GM18951 (cell line): ENCODE results near the gene FGF12.

Source experiments
- POLR2A ChIP-seq: IDR thresholded peaks from 4 replicates; pipeline ENCODE4 v1.6.1; 2011; ENCODE audit warnings: mild to moderate bottlenecking; ENCODE audit not compliant: insufficient read length, insufficient read depth; ENCODE audit errors: extremely low read depth
- in situ Hi-C: fragments of 300-500 bp; cut with MboI; formaldehyde crosslinking; loops from one replicate; pipeline ENCODE4 v1.12.0; 2022; ENCODE audit warnings: low sequenced_read_pairs, mixed read lengths, inconsistent platforms; ENCODE audit not compliant: unreplicated experiment

The FGF12 gene

GRCh38 chr3:192651836-192652512 lies 75.4 kb downstream of the FGF12 start:
- TF ChIP-seq POLR2A: no peak
- in situ Hi-C loops: no loop called here

GRCh38 chr3:192645437-192645836 lies 81.9 kb downstream of the FGF12 start:
- no peak for TF ChIP-seq POLR2A
- in situ Hi-C loops: no loop called here

- TF ChIP-seq POLR2A: no peak
- in situ Hi-C loops: no loop called here
These were observed 84.7 kb downstream of the FGF12 start for GRCh38 chr3:192642651-192643050.

- in situ Hi-C loops: no loop called here
- TF ChIP-seq POLR2A: no peak
These were observed 85.4 kb downstream of the FGF12 start for GRCh38 chr3:192641919-192642318.

- in situ Hi-C loops: no loop called here
- no peak for TF ChIP-seq POLR2A
These were observed 87.4 kb downstream of the FGF12 start for GRCh38 chr3:192639987-192640386.

GRCh38 chr3:192637803-192638202 lies 89.5 kb downstream of the FGF12 start:
- in situ Hi-C loops: no loop called here
- no peak for TF ChIP-seq POLR2A

- in situ Hi-C loops: no loop called here
- no peak for TF ChIP-seq POLR2A
These were observed 90.6 kb downstream of the FGF12 start for GRCh38 chr3:192636517-192637444.

GRCh38 chr3:192629429-192629828 lies 97.9 kb downstream of the FGF12 start:
- in situ Hi-C loops: no loop called here
- no peak for TF ChIP-seq POLR2A

GRCh38 chr3:192621909-192622308 lies 105.4 kb downstream of the FGF12 start:
- no peak for TF ChIP-seq POLR2A
- in situ Hi-C loops: no loop called here

- in situ Hi-C loops: no loop called here
- no peak for TF ChIP-seq POLR2A
These were observed 107.1 kb downstream of the FGF12 start for GRCh38 chr3:192620275-192620674.

GRCh38 chr3:192611411-192611810 lies 115.9 kb downstream of the FGF12 start:
- in situ Hi-C loops: no loop called here
- TF ChIP-seq POLR2A: no peak

GRCh38 chr3:192608726-192609600 lies 118.4 kb downstream of the FGF12 start:
- TF ChIP-seq POLR2A: no peak
- in situ Hi-C loops: no loop called here

- in situ Hi-C loops: no loop called here
- TF ChIP-seq POLR2A: no peak
These were observed 119.5 kb downstream of the FGF12 start for GRCh38 chr3:192607798-192608197.
